CD4-positive, alpha-beta memory T cell (primary cell): Measurements from ENCODE around the gene PACSIN1. TPM values are rescaled to one million over a fixed set of nuclear protein-coding genes. Genes with fewer than 3 reads are reported as not detected.

ENCODE experiments used
- CTCF ChIA-PET: fragments of 350-600 bp; sonication (Branson Sonifier 250); formaldehyde crosslinking; loops from one replicate; lab custom pipeline; 2021; ENCODE audit warnings: inconsistent platforms; ENCODE audit not compliant: partially characterized antibody; lab: Charles Lee
- POLR2A ChIA-PET: fragments of 350-600 bp; sonication (Branson Sonifier 250); formaldehyde crosslinking; loops from one replicate; lab custom pipeline; 2021; ENCODE audit not compliant: partially characterized antibody; lab: Charles Lee
- DNase-seq, 5 donors: peaks; one replicate each; pipeline versions ENCODE4 v3.0.0 to v3.0.0-alpha.2; 2020 to 2022; ENCODE audit warnings: mixed read lengths in 1 of 5
- H3K27ac ChIP-seq: one replicate; pipeline ENCODE4 v1.7.0; 2013; ENCODE audit warnings: low read depth, low read length
- H3K27me3 ChIP-seq: 2 replicates; pipeline ENCODE4 v1.7.0; 2013; ENCODE audit warnings: mild to moderate bottlenecking, low read length, moderate library complexity; ENCODE audit not compliant: insufficient read depth
- H3K36me3 ChIP-seq: 2 replicates; pipeline ENCODE4 v1.7.0; 2013; ENCODE audit warnings: mild to moderate bottlenecking, low read length, moderate library complexity; ENCODE audit not compliant: insufficient read depth
- H3K4me1 ChIP-seq: 2 replicates; pipeline ENCODE4 v1.7.0; 2013; ENCODE audit warnings: mild to moderate bottlenecking, low read length, moderate library complexity; ENCODE audit not compliant: insufficient read depth
- H3K4me3 ChIP-seq, 2 donors: one replicate each; pipeline ENCODE4 v1.7.0; 2013; ENCODE audit warnings: low read length in 2 of 2, mild to moderate bottlenecking in 1 of 2
- H3K9me3 ChIP-seq, 2 donors: one replicate each; pipeline ENCODE4 v1.7.0; 2013; ENCODE audit warnings: low read length in 2 of 2, control low read depth in 1 of 2; ENCODE audit not compliant: control insufficient read depth in 1 of 2
- H3K27ac Mint-ChIP-seq, 7 donors: one replicate each; pipeline ENCODE4 v1.8.0; 2020 to 2021; ENCODE audit warnings: mixed read lengths in 7 of 7, mild to moderate bottlenecking in 6 of 7, inconsistent platforms in 3 of 7, moderate library complexity in 3 of 7
- H3K27me3 Mint-ChIP-seq, 2 donors: one replicate each; pipeline ENCODE4 v1.8.0; 2020 to 2021; ENCODE audit warnings: mixed read lengths in 2 of 2
- H3K36me3 Mint-ChIP-seq, 2 donors: one replicate each; pipeline ENCODE4 v1.8.0; 2020 to 2021; ENCODE audit warnings: mixed read lengths in 2 of 2, inconsistent platforms in 1 of 2, mild to moderate bottlenecking in 1 of 2
- H3K4me1 Mint-ChIP-seq, 4 donors: one replicate each; pipeline ENCODE4 v1.8.0; 2020 to 2021; ENCODE audit warnings: mixed read lengths in 4 of 4, mild to moderate bottlenecking in 1 of 4
- H3K4me3 Mint-ChIP-seq, 8 donors: one replicate each; pipeline ENCODE4 v1.8.0; 2020 to 2021; ENCODE audit warnings: mixed read lengths in 8 of 8, mild to moderate bottlenecking in 7 of 8, moderate library complexity in 6 of 8, inconsistent platforms in 3 of 8
- H3K9me3 Mint-ChIP-seq, 8 donors: one replicate each; pipeline ENCODE4 v1.8.0; 2020 to 2021; ENCODE audit warnings: mixed read lengths in 8 of 8, mild to moderate bottlenecking in 5 of 8, inconsistent platforms in 3 of 8, moderate library complexity in 1 of 8
- intact Hi-C: fragments of 100-400 bp; cut with micrococcal nuclease; formaldehyde crosslinking; loops from one replicate; pipeline ENCODE4 v1.15.1; 2023
- polyA plus RNA-seq, 2 donors: library from polyadenylated mRNA; unstranded; fragments of 300-500 nt; fragmentation: Illumina TruSeq; gene quantifications; one replicate each; pipeline ENCODE4 v1.2.3, GENCODE V29; 2021
- total RNA-seq, 2 experiments: library from RNA; stranded (reverse); gene quantifications; one replicate each; pipeline ENCODE4 v1.2.3, GENCODE V29; 2021

PACSIN1 gene
- total and polyA plus RNA-seq, 4 experiments from 2014 or later = 0.92 to 2.3 (median 2.0) TPM; not detected in 1

DNA sequence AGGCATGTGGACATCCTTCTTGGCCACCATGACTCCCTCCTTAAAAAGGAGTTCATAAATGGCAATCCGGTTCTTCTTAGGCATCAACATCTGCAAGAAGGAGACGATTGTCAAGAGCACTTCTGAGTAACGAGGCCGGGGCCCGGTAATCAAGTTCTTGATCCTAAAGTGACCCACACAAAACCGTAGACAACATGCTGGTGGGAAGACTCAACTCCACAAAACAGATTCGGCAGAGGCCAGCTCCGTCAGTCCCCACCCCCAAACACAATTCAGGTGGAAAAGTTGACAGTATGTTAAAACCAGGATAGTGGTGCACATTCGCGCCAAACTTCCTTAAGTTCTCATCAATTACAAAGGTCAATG is 40.8 kb upstream of the PACSIN1 start:
- peaks cover 36% of the 10 kb centered on the region for H3K36me3 ChIP-seq
- CTCF ChIA-PET = interaction anchor here (2.5 to 4.1 kb wide), 4 partner anchors 10 to 261 kb away, joined by 11 to 12 read pairs (median 12); partner anchors contain the start of gene SMIM29
- H3K27ac ChIP-seq = peak overlapping the region; percentile 94
- peak in 1 of 5 donors; percentile 13 for DNase-seq
- intact Hi-C loops = loop anchor here (2.0 kb wide), 1 partner anchor 32 kb away; the partner anchor contains the start of gene NUDT3
- H3K27me3 Mint-ChIP-seq = no peaks in the 10 kb centered on the region
- peak overlapping the region; percentile 80 to 95 for H3K4me3 ChIP-seq
- H3K36me3 Mint-ChIP-seq = peaks cover 25 to 45% of the 10 kb centered on the region in 2 donors
- H3K9me3 Mint-ChIP-seq = no peaks in the 10 kb centered on the region
- peaks cover 16 to 43% (median 32%) of the 10 kb centered on the region in 4 donors for H3K4me1 Mint-ChIP-seq
- H3K4me3 Mint-ChIP-seq = peak overlapping the region; percentile 97 to 99 (median 98)
- no peaks in the 10 kb centered on the region for H3K9me3 ChIP-seq
- H3K4me1 ChIP-seq = peaks cover 30% of the 10 kb centered on the region
- peak overlapping the region; percentile 96 to 99 (median 97) for H3K27ac Mint-ChIP-seq
- no peaks in the 10 kb centered on the region for H3K27me3 ChIP-seq
- POLR2A ChIA-PET = interaction anchor here (0.6 to 2.8 kb wide), 6 partner anchors 9 to 215 kb away, joined by 3 to 19 read pairs (median 14); partner anchors contain the start of genes HMGA1, NUDT3 and SMIM29

DNA sequence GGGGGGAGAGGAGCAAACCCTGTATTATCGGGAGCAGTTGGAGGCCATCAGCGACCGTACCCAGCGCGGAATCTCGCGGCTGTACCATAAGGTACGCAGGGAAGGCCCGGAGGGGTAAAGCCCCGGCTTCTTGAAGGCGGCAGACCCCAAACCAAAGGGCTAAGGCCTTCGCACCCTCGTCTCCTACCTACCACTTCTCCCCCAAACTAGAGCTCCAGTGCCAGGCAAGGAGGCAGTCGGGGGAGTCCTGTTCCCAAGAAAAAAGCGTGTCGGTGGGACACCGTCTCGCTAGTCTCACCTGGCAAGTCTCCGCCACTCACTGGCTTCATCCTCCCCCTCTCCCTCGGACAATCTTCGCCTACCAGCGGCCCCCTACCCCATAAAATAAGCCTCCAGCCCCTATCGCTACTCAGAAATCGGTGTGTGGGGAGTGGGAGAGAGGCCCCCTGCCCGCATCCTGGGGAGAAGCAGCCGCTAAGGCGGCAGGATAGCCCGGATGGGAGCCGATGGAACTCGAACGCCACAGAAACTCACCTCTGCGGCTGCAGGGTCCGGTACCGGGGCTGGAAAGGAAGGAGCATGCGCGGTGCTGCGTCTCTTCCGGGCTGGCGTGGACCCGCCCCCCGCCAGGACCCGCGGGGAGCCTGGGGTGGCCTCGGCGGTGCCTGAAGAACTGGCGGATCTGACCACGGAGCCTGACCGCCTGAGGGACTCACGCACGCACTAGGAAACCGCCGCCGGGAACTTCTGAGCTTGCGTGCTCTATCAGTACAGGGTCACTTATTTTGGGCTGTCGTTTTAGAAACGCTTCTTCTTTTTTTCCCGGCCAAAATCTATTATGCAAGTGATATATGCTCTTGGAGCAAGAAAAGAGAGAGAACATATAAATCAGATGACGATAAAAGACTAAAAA is 40.1 kb upstream of the PACSIN1 start, which contains the start of gene RPS10:
TSS of gene RPS10 (minus strand) at position 572 of the 913 bp plus-strand sequence. CDS start 848 bp downstream, outside the sequence.
- no peaks in the 10 kb centered on the region for H3K27me3 ChIP-seq
- peak within 1 kb of the TSS; percentile 94 for H3K27ac ChIP-seq
- Mint-ChIP-seq H3K27ac (peak within 1 kb of the TSS; percentile 96 to 99 (median 97)), H3K4me1 (peaks cover 16 to 42% (median 32%) of the 10 kb centered on the region in 4 donors), H3K9me3 (no peaks in the 10 kb centered on the region), H3K36me3 (peaks cover 25 to 40% of the 10 kb centered on the region in 2 donors), H3K27me3 (no peaks in the 10 kb centered on the region), H3K4me3 (peak within 1 kb of the TSS; percentile 97 to 99 (median 98))
- ChIA-PET CTCF (interaction anchor here (1.2 to 4.1 kb wide), 5 partner anchors 10 to 262 kb away, joined by 3 to 12 read pairs (median 11); partner anchors contain the start of gene SMIM29), POLR2A (interaction anchor here (0.6 to 2.8 kb wide), 16 partner anchors 10 to 1462 kb away, joined by 3 to 19 read pairs (median 4); partner anchors contain the start of genes GRM4, HMGA1, NUDT3 and SMIM29)
- peaks cover 30% of the 10 kb centered on the region for H3K4me1 ChIP-seq
- H3K4me3 ChIP-seq = peak within 1 kb of the TSS; percentile 80 to 95
- DNase-seq = peak; percentile 85 to 90 (median 87)
- intact Hi-C loops = loop anchor here (1.0 to 2.0 kb wide), 3 partner anchors 33 to 637 kb away; partner anchors contain the start of genes LEMD2, NUDT3 and SMIM29
- H3K9me3 ChIP-seq = no peaks in the 10 kb centered on the region
- H3K36me3 ChIP-seq = peaks cover 32% of the 10 kb centered on the region

DNA sequence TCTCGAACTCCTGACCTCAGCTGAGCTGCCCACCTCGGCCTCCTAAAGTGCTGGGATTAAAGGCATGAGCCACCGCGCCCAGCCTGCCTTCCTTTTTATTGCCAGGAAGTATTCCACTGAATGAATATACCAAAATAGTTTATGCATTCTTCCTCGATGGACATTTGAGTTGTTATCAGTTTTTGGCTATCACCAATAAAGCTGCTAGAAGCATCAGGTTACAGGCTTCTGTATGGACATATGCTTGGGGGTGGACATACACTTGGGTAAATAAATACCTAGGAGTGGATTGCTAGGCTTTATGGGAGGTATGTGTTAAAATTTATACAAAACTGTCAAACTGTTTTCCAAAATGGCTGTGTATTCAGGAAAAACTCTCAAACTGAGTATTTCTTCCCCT is 30.0 kb upstream of the PACSIN1 start:
- no peak overlapping the region for H3K27ac ChIP-seq
- H3K9me3 Mint-ChIP-seq = no peaks in the 10 kb centered on the region
- no peaks in the 10 kb centered on the region for H3K36me3 ChIP-seq
- H3K27ac Mint-ChIP-seq = no peak overlapping the region
- intact Hi-C loops = no loop called here
- ChIA-PET POLR2A (no interaction called here), CTCF (interaction anchor here (1.2 to 1.9 kb wide), 3 partner anchors 21 to 25 kb away, joined by 3 to 6 read pairs (median 5); no protein-coding TSS in a partner anchor)
- no peak overlapping the region for H3K4me3 Mint-ChIP-seq
- H3K4me1 ChIP-seq = no peaks in the 10 kb centered on the region
- no peaks in the 10 kb centered on the region for H3K36me3 Mint-ChIP-seq
- H3K27me3 Mint-ChIP-seq = peaks cover 0 to 4% of the 10 kb centered on the region in 2 donors
- H3K27me3 ChIP-seq = no peaks in the 10 kb centered on the region
- no peak overlapping the region for H3K4me3 ChIP-seq
- DNase-seq = no peak
- no peaks in the 10 kb centered on the region for H3K4me1 Mint-ChIP-seq
- H3K9me3 ChIP-seq = no peaks in the 10 kb centered on the region

DNA sequence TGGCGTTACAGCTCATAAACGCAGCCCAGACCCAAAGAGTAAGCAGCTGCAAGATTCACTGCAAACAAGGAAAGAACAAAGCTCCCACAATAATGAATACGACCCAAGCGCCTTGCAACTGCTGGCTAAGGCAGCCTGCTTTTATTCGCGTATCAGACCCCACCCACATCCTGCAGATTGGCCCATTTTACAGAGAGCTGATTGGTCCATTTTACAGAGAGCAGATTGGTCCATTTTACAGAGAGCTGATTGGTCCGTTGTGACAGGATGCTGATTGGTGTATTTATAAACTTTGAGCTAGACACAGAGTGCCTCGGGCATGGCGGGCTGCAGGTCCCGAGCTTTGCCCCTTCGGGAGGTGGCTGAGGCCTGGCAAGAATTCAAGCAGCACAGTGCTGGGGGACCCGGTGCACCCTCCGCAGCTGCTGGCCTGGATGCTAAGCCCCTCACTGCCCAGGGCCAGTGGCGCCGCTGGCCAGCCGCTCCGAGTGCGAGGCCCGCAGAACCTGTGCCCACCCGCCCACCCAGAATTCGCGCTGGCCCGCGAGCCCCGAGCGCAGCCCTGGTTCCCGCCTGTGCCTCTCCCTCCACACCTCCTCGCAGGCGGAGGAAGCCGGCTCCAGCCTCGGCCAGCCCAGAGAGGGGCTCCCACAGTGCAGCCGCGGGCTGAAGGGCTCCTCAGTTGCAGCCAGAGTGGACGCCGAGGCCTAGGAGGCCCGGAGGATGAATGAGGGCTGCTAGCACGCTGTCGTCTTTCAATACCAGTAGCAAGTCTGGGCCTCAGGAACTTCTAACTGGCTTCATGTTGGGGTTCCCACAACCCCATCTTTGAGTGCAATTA is 28.9 kb upstream of the PACSIN1 start:
- H3K4me1 ChIP-seq = no peaks in the 10 kb centered on the region
- H3K4me3 Mint-ChIP-seq = no peak overlapping the region
- H3K36me3 Mint-ChIP-seq = no peaks in the 10 kb centered on the region
- ChIA-PET CTCF (interaction anchor here (1.2 to 1.9 kb wide), 3 partner anchors 22 to 23 kb away, joined by 3 to 6 read pairs (median 5); no protein-coding TSS in a partner anchor), POLR2A (no interaction called here)
- H3K27ac Mint-ChIP-seq = no peak overlapping the region
- intact Hi-C loops = no loop called here
- no peaks in the 10 kb centered on the region for H3K27me3 ChIP-seq
- H3K9me3 ChIP-seq = no peaks in the 10 kb centered on the region
- H3K27me3 Mint-ChIP-seq = peaks cover 2 to 4% of the 10 kb centered on the region in 2 donors
- no peaks in the 10 kb centered on the region for H3K4me1 Mint-ChIP-seq
- DNase-seq = no peak
- no peaks in the 10 kb centered on the region for H3K9me3 Mint-ChIP-seq
- H3K36me3 ChIP-seq = no peaks in the 10 kb centered on the region
- H3K27ac ChIP-seq = no peak overlapping the region
- H3K4me3 ChIP-seq = no peak overlapping the region

DNA sequence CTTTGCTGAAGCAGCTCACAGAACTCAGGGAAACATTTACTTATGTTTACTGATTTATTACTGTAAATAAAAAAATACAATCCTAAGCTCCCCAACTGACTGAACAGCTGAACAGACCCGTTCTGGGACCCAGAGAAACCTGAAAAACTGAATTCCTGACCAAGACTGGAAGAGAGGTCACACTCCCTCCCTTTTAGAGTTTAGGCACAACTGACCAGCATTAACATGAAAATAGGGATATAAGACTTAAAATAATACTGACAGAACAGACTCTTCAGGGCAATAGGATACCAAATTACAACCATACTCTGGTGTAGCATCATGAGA is 28.3 kb upstream of the PACSIN1 start:
- Mint-ChIP-seq H3K27me3 (peaks cover 2 to 4% of the 10 kb centered on the region in 2 donors), H3K36me3 (no peaks in the 10 kb centered on the region), H3K4me3 (no peak overlapping the region), H3K27ac (no peak overlapping the region), H3K4me1 (no peaks in the 10 kb centered on the region), H3K9me3 (no peaks in the 10 kb centered on the region)
- Histone ChIP-seq H3K36me3 (no peaks in the 10 kb centered on the region), H3K27me3 (no peaks in the 10 kb centered on the region), H3K27ac (no peak overlapping the region), H3K4me3 (no peak overlapping the region), H3K9me3 (no peaks in the 10 kb centered on the region), H3K4me1 (no peaks in the 10 kb centered on the region)
- ChIA-PET POLR2A (no interaction called here), CTCF (interaction anchor here (1.9 kb wide), 1 partner anchor 23 kb away, joined by 5 read pairs; no protein-coding TSS in a partner anchor)
- intact Hi-C loops = no loop called here
- no peak for DNase-seq

DNA sequence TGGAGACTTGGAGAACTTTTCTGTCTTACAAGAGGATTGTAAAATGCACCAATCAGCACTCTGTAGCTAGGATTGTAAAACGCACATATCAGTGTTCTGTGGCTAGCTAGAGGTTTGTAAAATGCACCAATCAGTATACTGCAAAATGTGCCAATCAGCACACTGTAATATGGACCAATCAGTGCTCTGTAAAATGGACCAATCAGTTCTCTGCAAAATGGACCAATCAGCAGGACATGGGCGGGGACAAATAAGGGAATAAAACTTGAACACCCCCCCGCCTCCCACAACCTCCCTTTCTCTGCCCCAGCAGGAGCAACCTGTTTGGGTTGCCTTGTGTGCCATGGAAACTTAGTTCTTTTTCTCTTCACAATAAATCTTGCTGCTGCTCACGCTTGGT is 27.2 kb upstream of the PACSIN1 start:
- Mint-ChIP-seq H3K4me3 (no peak overlapping the region), H3K9me3 (no peaks in the 10 kb centered on the region), H3K27me3 (peaks cover 2 to 4% of the 10 kb centered on the region in 2 donors), H3K4me1 (no peaks in the 10 kb centered on the region), H3K27ac (no peak overlapping the region), H3K36me3 (no peaks in the 10 kb centered on the region)
- no peaks in the 10 kb centered on the region for H3K27me3 ChIP-seq
- no peak overlapping the region for H3K4me3 ChIP-seq
- no peaks in the 10 kb centered on the region for H3K4me1 ChIP-seq
- CTCF ChIA-PET = interaction anchor here (0.7 to 1.4 kb wide), 2 partner anchors 9 to 275 kb away, joined by 3 read pairs; no protein-coding TSS in a partner anchor
- intact Hi-C loops = no loop called here
- POLR2A ChIA-PET = no interaction called here
- no peak for DNase-seq
- no peaks in the 10 kb centered on the region for H3K36me3 ChIP-seq
- H3K9me3 ChIP-seq = no peaks in the 10 kb centered on the region
- H3K27ac ChIP-seq = no peak overlapping the region
